Caco-2 (cell line): ENCODE results near the gene PPP2CA. TPM values are rescaled to one million over a fixed set of nuclear protein-coding genes. Genes with fewer than 3 reads are reported as not detected.

Experiments
- BruUV-seq: library from RNA; stranded (reverse); fragments of 400-500 nt; replicated peaks from 2 replicates; lab custom pipeline; 2021; lab: Mats Ljungman, UMichigan
- CTCF ChIA-PET: fragments of 300-600 bp; sonication (Branson Sonifier 250); formaldehyde crosslinking; loops from one replicate; lab custom pipeline; 2022; ENCODE audit warnings: antibody characterized with exemption; lab: Charles Lee
- POLR2A ChIA-PET: fragments of 300-600 bp; sonication (Branson Sonifier 250); formaldehyde crosslinking; loops from one replicate; lab custom pipeline; 2022; ENCODE audit warnings: antibody characterized with exemption; lab: Charles Lee
- DNase-seq, 2 experiments: peaks; one replicate each; pipeline versions ENCODE4 v3.0.0 to v3.0.0-alpha.2; 2020 to 2022
- H3K27me3 ChIP-seq: replicated peaks from 2 replicates; pipeline ENCODE4 v1.6.0; 2011; ENCODE audit warnings: low read length; ENCODE audit not compliant: control insufficient read depth, insufficient read depth
- H3K36me3 ChIP-seq: 2 replicates; pipeline ENCODE4 v1.5.1; 2011; ENCODE audit warnings: low read length; ENCODE audit not compliant: control insufficient read depth, insufficient read depth
- H3K4me1 ChIP-seq: fragments of 250-450 bp; sonication (Bioruptor Pico); 2 replicates; pipeline ENCODE4 v1.5.1; 2020; ENCODE audit warnings: mild to moderate bottlenecking
- H3K4me3 ChIP-seq: 2 replicates; pipeline ENCODE4 v1.5.1; 2011; ENCODE audit warnings: low read depth, mild to moderate bottlenecking, control low read depth, low read length
- H3K9me3 ChIP-seq: fragments of 250-450 bp; sonication (Bioruptor Pico); 2 replicates; pipeline ENCODE4 v1.5.1; 2020; ENCODE audit warnings: mild to moderate bottlenecking, moderate library complexity
- H3K27ac Mint-ChIP-seq: one replicate; pipeline ENCODE4 v1.8.0; 2022; ENCODE audit warnings: mixed read lengths; ENCODE audit not compliant: unreplicated experiment
- H3K27me3 Mint-ChIP-seq: one replicate; pipeline ENCODE4 v1.8.0; 2022; ENCODE audit warnings: mixed read lengths; ENCODE audit not compliant: insufficient read depth, unreplicated experiment
- H3K36me3 Mint-ChIP-seq: one replicate; pipeline ENCODE4 v1.8.0; 2022; ENCODE audit warnings: mild to moderate bottlenecking, mixed read lengths; ENCODE audit not compliant: insufficient read depth, unreplicated experiment
- H3K4me1 Mint-ChIP-seq: one replicate; pipeline ENCODE4 v1.8.0; 2022; ENCODE audit warnings: low read depth, mixed read lengths; ENCODE audit not compliant: unreplicated experiment
- H3K4me3 Mint-ChIP-seq: one replicate; pipeline ENCODE4 v1.8.0; 2022; ENCODE audit warnings: mild to moderate bottlenecking, moderate library complexity, mixed read lengths; ENCODE audit not compliant: unreplicated experiment
- H3K9me3 Mint-ChIP-seq: one replicate; pipeline ENCODE4 v1.8.0; 2022; ENCODE audit warnings: mixed read lengths; ENCODE audit not compliant: unreplicated experiment
- intact Hi-C: fragments of 100-400 bp; cut with micrococcal nuclease; formaldehyde crosslinking; loops from one replicate; pipeline ENCODE4 v1.10.0; 2022; ENCODE audit not compliant: unreplicated experiment
- total RNA-seq: library from RNA; stranded (reverse); gene quantifications from 2 replicates; pipeline ENCODE4 v1.2.3, GENCODE V29; 2022
- TF ChIP-seq, protein P1 (sequence below), 2 experiments: fragments of 200-600 bp in 1 of 2; IDR thresholded peaks; 1 replicate in 1 of 2; 2 replicates in 1 of 2; pipeline versions ENCODE4 v1.5.1 to v1.8.0; 2011 to 2022; ENCODE audit warnings: antibody characterized with exemption in 1 of 2, control low read depth in 1 of 2, inconsistent platforms in 1 of 2, low read depth in 1 of 2, low read length in 1 of 2, mild to moderate bottlenecking in 1 of 2, moderate library complexity in 1 of 2; ENCODE audit not compliant: insufficient read depth in 1 of 2, severe bottlenecking in 1 of 2, unreplicated experiment in 1 of 2

PPP2CA gene
- total RNA-seq, 1 experiment from 2014 or later, result 224 TPM

DNA sequence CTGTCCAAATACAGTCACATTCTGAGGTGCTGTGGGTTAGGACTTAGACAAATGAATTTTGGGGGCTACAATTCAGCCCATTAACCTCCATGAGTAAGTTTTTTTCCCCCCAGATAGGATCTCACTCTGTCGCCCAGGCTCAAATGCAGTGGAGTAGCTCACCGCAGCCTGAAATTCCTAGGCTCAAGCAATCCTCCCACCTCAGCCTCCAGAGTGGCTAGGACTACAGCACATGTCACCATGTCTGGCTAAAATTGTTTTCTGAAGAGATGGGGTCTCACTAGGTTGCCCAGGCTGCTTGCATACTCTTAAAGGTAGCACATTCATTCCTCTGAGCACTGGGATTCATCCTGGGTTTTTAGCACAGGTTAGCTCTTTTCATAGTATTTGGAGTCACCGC is 22.2 kb downstream of the PPP2CA start:
- Mint-ChIP-seq H3K36me3 (peaks cover 84% of the 10 kb centered on the region), H3K4me3 (no peak overlapping the region), H3K27ac (no peak overlapping the region), H3K4me1 (no peaks in the 10 kb centered on the region), H3K9me3 (no peaks in the 10 kb centered on the region), H3K27me3 (no peaks in the 10 kb centered on the region)
- Histone ChIP-seq H3K27me3 (no peaks in the 10 kb centered on the region), H3K4me1 (no peaks in the 10 kb centered on the region), H3K9me3 (no peaks in the 10 kb centered on the region), H3K4me3 (no peak overlapping the region), H3K36me3 (peaks cover 5% of the 10 kb centered on the region)
- intact Hi-C loops, result no loop called here
- DNase-seq, result no peak
- POLR2A ChIA-PET, result no interaction called here
- CTCF ChIA-PET, result no interaction called here
- TF ChIP-seq, protein P1, sequence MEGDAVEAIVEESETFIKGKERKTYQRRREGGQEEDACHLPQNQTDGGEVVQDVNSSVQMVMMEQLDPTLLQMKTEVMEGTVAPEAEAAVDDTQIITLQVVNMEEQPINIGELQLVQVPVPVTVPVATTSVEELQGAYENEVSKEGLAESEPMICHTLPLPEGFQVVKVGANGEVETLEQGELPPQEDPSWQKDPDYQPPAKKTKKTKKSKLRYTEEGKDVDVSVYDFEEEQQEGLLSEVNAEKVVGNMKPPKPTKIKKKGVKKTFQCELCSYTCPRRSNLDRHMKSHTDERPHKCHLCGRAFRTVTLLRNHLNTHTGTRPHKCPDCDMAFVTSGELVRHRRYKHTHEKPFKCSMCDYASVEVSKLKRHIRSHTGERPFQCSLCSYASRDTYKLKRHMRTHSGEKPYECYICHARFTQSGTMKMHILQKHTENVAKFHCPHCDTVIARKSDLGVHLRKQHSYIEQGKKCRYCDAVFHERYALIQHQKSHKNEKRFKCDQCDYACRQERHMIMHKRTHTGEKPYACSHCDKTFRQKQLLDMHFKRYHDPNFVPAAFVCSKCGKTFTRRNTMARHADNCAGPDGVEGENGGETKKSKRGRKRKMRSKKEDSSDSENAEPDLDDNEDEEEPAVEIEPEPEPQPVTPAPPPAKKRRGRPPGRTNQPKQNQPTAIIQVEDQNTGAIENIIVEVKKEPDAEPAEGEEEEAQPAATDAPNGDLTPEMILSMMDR (IDR thresholded peaks at IDR 0.05; ENCODE audit: insufficient read depth in 1 of 2, low read depth in 1 of 2, low read length in 1 of 2, severe bottlenecking in 1 of 2, unreplicated experiment in 1 of 2), result no peak
- no TSS peak for BruUV-seq

DNA sequence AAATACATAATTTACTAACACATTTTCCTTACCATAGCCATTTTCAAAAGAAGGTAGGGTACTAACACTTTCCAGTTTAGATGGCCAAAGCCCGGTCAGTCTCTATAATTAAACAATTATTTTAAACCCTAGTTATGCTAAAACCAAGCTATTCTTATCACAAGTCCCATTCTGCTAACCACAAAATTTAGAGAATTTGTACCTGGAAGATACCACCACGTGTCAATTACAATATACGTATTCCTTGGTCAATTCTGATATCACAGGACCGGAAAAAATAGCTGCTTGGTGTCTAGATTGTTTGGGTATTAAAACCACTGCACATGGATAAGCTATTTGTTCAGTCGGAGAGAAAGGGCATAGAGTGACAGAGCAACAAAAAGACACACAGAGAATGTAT is 30.2 kb downstream of the PPP2CA start:
- Mint-ChIP-seq H3K4me3 (no peak overlapping the region), H3K36me3 (peaks cover 99% of the 10 kb centered on the region), H3K4me1 (no peaks in the 10 kb centered on the region), H3K27ac (no peak overlapping the region), H3K27me3 (no peaks in the 10 kb centered on the region), H3K9me3 (no peaks in the 10 kb centered on the region)
- Histone ChIP-seq H3K4me3 (no peak overlapping the region), H3K4me1 (no peaks in the 10 kb centered on the region), H3K36me3 (no peaks in the 10 kb centered on the region; the same call in none of the 2 replicates), H3K9me3 (no peaks in the 10 kb centered on the region), H3K27me3 (no peaks in the 10 kb centered on the region)
- BruUV-seq, result no TSS peak
- POLR2A ChIA-PET, result no interaction called here
- intact Hi-C loops, result no loop called here
- CTCF ChIA-PET, result no interaction called here
- TF ChIP-seq, protein P1 (IDR thresholded peaks at IDR 0.05; ENCODE audit: insufficient read depth in 1 of 2, low read depth in 1 of 2, low read length in 1 of 2, severe bottlenecking in 1 of 2, unreplicated experiment in 1 of 2), result no peak
- DNase-seq, result no peak

DNA sequence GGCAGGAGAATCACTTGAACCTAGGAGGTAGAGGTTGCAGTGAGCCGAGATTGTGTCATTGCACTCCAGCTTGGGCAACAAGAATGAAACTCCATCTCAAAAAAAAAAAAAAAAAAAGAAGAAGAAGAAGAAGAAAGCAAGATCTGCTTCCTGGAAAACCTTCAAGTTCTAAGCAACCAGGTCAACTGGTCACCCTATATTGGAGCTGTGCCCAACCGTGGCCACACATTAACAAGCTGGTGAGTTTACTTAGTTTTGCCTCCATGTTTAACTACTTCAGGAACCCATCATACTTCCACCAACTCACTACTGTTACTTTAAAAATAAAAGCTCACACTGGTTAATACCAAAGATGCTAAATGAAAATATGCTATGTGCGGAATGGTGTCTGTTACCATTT is 36.8 kb downstream of the PPP2CA start:
- H3K9me3 Mint-ChIP-seq, result no peaks in the 10 kb centered on the region
- DNase-seq, result no peak
- intact Hi-C loops, result no loop called here
- BruUV-seq, result no TSS peak
- no peaks in the 10 kb centered on the region for H3K27me3 Mint-ChIP-seq
- no peaks in the 10 kb centered on the region for H3K4me1 Mint-ChIP-seq
- H3K27ac Mint-ChIP-seq, result no peak overlapping the region
- H3K36me3 Mint-ChIP-seq, result peaks cover 52% of the 10 kb centered on the region
- TF ChIP-seq, protein P1 (IDR thresholded peaks at IDR 0.05; ENCODE audit: insufficient read depth in 1 of 2, low read depth in 1 of 2, low read length in 1 of 2, severe bottlenecking in 1 of 2, unreplicated experiment in 1 of 2), result no peak
- Histone ChIP-seq H3K4me3 (no peak overlapping the region), H3K4me1 (peaks cover under 1% of the 10 kb centered on the region; the same call in 1 of the 2 replicates), H3K36me3 (no peaks in the 10 kb centered on the region; the same call in 1 of the 2 replicates), H3K27me3 (no peaks in the 10 kb centered on the region), H3K9me3 (no peaks in the 10 kb centered on the region)
- no peak overlapping the region for H3K4me3 Mint-ChIP-seq
- ChIA-PET POLR2A (interaction anchor here (0.6 kb wide), 1 partner anchor 56 kb away, joined by 3 read pairs; no protein-coding TSS in a partner anchor), CTCF (no interaction called here)
